HEK293 (cell line): ENCODE data around the gene SEMA4F.

Experiments
- CTCF ChIA-PET: fragments of 350-600 bp; formaldehyde crosslinking; extraction: SDS; loops from one replicate; lab custom pipeline; 2021; ENCODE audit warnings: antibody characterized with exemption; lab: Yijun Ruan, JAX
- POLR2A ChIA-PET: fragments of 300-600 bp; formaldehyde crosslinking; extraction: SDS; loops from one replicate; lab custom pipeline; 2020; ENCODE audit warnings: antibody characterized with exemption, inconsistent platforms; lab: Yijun Ruan, JAX
- H3K27ac ChIP-seq: fragments of 200-500 bp; sonication (Bioruptor generic); 2 replicates; pipeline ENCODE4 v1.5.1; 2014; ENCODE audit warnings: low read depth, low read length, control low read depth, inconsistent platforms; ENCODE audit errors: extremely low read depth
- H3K36me3 ChIP-seq, 2 experiments: fragments of 200-500 bp in 1 of 2; sonication (Bioruptor generic) in 1 of 2; 1 replicate in 1 of 2; 2 replicates in 1 of 2; pipeline ENCODE4 v1.5.1; 2014 to 2017; ENCODE audit warnings: inconsistent platforms in 2 of 2, low read length in 2 of 2; ENCODE audit not compliant: control insufficient read depth in 2 of 2, insufficient read depth in 1 of 2
- H3K4me1 ChIP-seq: fragments of 200-500 bp; sonication (Bioruptor generic); 2 replicates; pipeline ENCODE4 v1.5.1; 2014; ENCODE audit warnings: mild to moderate bottlenecking, low read length, inconsistent platforms; ENCODE audit not compliant: control insufficient read depth, insufficient read depth
- H3K4me3 ChIP-seq: 2 replicates; pipeline ENCODE4 v1.5.1; 2011; ENCODE audit warnings: low read depth, mild to moderate bottlenecking, control low read depth, low read length, moderate library complexity
- H3K9me3 ChIP-seq: fragments of 200-500 bp; sonication (Bioruptor generic); 2 replicates; pipeline ENCODE4 v1.5.1; 2014; ENCODE audit warnings: low read depth, low read length, inconsistent platforms; ENCODE audit not compliant: control insufficient read depth, insufficient read depth
- GLIS1 ChIP-seq: fragments of 450-650 bp; formaldehyde crosslinking; IDR thresholded peaks from 2 replicates; pipeline ENCODE4 v1.5.1; 2016; ENCODE audit warnings: missing biosample characterization, missing genetic modification characterization
- KLF1 ChIP-seq: fragments of 450-650 bp; formaldehyde crosslinking; IDR thresholded peaks from 2 replicates; pipeline ENCODE4 v1.5.1; 2016; ENCODE audit warnings: missing biosample characterization, missing genetic modification characterization
- ZBTB8A ChIP-seq: fragments of 450-650 bp; formaldehyde crosslinking; IDR thresholded peaks from 2 replicates; pipeline ENCODE4 v1.5.1; 2016; ENCODE audit warnings: missing biosample characterization, missing genetic modification characterization
- ZFP3 ChIP-seq: fragments of 450-650 bp; formaldehyde crosslinking; IDR thresholded peaks from 2 replicates; pipeline ENCODE4 v1.5.1; 2016; ENCODE audit warnings: low read depth, missing biosample characterization, missing genetic modification characterization
- ZNF561 ChIP-seq: fragments of 450-650 bp; IDR thresholded peaks from 2 replicates; pipeline ENCODE4 v1.5.1; 2018; ENCODE audit warnings: missing biosample characterization, missing genetic modification characterization, borderline replicate concordance
- ZNF571 ChIP-seq: fragments of 450-650 bp; formaldehyde crosslinking; IDR thresholded peaks from 2 replicates; pipeline ENCODE4 v1.5.0; 2017; ENCODE audit warnings: missing biosample characterization, missing genetic modification characterization
- ZNF596 ChIP-seq: fragments of 450-650 bp; IDR thresholded peaks from 2 replicates; pipeline ENCODE4 v1.5.0; 2018; ENCODE audit warnings: missing biosample characterization, mild to moderate bottlenecking, missing genetic modification characterization, moderate library complexity
- ZNF626 ChIP-seq: fragments of 450-650 bp; sonication (Bioruptor Pico); formaldehyde crosslinking; IDR thresholded peaks from 2 replicates; pipeline ENCODE4 v1.5.1; 2018; ENCODE audit warnings: missing biosample characterization, missing genetic modification characterization, inconsistent platforms
- ZNF76 ChIP-seq: fragments of 450-650 bp; formaldehyde crosslinking; IDR thresholded peaks from 2 replicates; pipeline ENCODE4; 2016; ENCODE audit warnings: low read depth, missing biosample characterization, missing genetic modification characterization, borderline replicate concordance
- ZNF785 ChIP-seq: fragments of 450-650 bp; formaldehyde crosslinking; IDR thresholded peaks from 2 replicates; pipeline ENCODE4 v1.5.1; 2016; ENCODE audit warnings: missing biosample characterization, missing genetic modification characterization
- TF ChIP-seq, protein P1 (sequence below): fragments of 450-650 bp; formaldehyde crosslinking; IDR thresholded peaks from 2 replicates; pipeline ENCODE4 v1.5.1; 2016; ENCODE audit warnings: missing biosample characterization, missing genetic modification characterization
- TF ChIP-seq, protein P2 (sequence below): fragments of 450-650 bp; formaldehyde crosslinking; IDR thresholded peaks from 2 replicates; pipeline ENCODE4 v1.5.1; 2016; ENCODE audit warnings: missing biosample characterization, missing genetic modification characterization
- TF ChIP-seq, protein P3 (sequence below): fragments of 450-650 bp; formaldehyde crosslinking; IDR thresholded peaks from 2 replicates; pipeline ENCODE4 v1.5.1; 2016; ENCODE audit warnings: missing biosample characterization, missing genetic modification characterization
- TF ChIP-seq, protein P4 (sequence below): fragments of 450-650 bp; formaldehyde crosslinking; IDR thresholded peaks from 2 replicates; pipeline ENCODE4 v1.5.1; 2016; ENCODE audit warnings: missing biosample characterization, missing genetic modification characterization, borderline replicate concordance
- TF ChIP-seq, protein P5 (sequence below): fragments of 450-650 bp; formaldehyde crosslinking; IDR thresholded peaks from 2 replicates; pipeline ENCODE4 v1.5.1; 2017; ENCODE audit warnings: missing biosample characterization, missing genetic modification characterization

Gene SEMA4F

DNA sequence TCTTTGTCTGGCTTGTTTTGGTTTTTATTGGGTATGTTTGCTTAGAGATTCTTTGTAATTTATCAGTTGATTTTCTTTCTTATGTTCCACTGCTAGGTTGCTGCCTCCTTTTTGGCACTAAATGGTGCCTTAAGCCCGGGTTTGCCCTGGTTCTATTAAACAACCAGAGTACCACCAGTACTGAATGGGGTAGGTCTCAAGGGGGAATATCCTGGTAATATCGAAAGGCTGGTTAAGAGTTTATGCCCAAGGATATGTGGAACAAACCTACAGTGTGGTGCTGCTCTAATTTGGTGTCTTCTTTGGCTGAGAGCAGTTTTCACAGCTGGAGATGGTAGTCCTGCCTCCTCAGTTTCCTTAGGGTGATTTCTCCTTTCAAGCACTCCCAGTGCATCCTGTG is 76.5 kb downstream of the SEMA4F start:
- Histone ChIP-seq H3K27ac (no peak overlapping the region), H3K9me3 (no peaks in the 10 kb centered on the region), H3K4me1 (no peaks in the 10 kb centered on the region), H3K4me3 (no peak overlapping the region), H3K36me3 (no peaks in the 10 kb centered on the region)
- ChIA-PET POLR2A (no interaction called here), CTCF (no interaction called here)
- TF ChIP-seq ZNF561 (tag by site-specific recombination) (no peak), GLIS1 (tag by site-specific recombination) (no peak), ZNF571 (tag by site-specific recombination) (no peak), ZBTB8A (tag by site-specific recombination) (no peak), ZFP3 (no peak), KLF1 (tag by site-specific recombination) (no peak), ZNF626 (tag by site-specific recombination) (no peak), ZNF596 (tag by site-specific recombination) (no peak), ZNF785 (tag by site-specific recombination) (no peak), ZNF76 (tag by site-specific recombination) (no peak)
- TF ChIP-seq, protein P1, sequence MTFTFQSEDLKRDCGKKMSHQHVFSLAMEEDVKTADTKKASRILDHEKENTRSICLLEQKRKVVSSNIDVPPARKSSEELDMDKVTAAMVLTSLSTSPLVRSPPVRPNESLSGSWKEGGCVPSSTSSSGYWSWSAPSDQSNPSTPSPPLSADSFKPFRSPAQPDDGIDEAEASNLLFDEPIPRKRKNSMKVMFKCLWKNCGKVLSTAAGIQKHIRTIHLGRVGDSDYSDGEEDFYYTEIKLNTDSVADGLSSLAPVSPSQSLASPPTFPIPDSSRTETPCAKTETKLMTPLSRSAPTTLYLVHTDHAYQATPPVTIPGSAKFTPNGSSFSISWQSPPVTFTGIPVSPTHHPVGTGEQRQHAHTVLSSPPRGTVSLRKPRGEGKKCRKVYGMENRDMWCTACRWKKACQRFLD (tag by site-specific recombination) = no peak
- TF ChIP-seq, protein P2, sequence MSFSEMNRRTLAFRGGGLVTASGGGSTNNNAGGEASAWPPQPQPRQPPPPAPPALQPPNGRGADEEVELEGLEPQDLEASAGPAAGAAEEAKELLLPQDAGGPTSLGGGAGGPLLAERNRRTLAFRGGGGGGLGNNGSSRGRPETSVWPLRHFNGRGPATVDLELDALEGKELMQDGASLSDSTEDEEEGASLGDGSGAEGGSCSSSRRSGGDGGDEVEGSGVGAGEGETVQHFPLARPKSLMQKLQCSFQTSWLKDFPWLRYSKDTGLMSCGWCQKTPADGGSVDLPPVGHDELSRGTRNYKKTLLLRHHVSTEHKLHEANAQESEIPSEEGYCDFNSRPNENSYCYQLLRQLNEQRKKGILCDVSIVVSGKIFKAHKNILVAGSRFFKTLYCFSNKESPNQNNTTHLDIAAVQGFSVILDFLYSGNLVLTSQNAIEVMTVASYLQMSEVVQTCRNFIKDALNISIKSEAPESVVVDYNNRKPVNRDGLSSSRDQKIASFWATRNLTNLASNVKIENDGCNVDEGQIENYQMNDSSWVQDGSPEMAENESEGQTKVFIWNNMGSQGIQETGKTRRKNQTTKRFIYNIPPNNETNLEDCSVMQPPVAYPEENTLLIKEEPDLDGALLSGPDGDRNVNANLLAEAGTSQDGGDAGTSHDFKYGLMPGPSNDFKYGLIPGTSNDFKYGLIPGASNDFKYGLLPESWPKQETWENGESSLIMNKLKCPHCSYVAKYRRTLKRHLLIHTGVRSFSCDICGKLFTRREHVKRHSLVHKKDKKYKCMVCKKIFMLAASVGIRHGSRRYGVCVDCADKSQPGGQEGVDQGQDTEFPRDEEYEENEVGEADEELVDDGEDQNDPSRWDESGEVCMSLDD (tag by site-specific recombination) = no peak
- TF ChIP-seq, protein P3, sequence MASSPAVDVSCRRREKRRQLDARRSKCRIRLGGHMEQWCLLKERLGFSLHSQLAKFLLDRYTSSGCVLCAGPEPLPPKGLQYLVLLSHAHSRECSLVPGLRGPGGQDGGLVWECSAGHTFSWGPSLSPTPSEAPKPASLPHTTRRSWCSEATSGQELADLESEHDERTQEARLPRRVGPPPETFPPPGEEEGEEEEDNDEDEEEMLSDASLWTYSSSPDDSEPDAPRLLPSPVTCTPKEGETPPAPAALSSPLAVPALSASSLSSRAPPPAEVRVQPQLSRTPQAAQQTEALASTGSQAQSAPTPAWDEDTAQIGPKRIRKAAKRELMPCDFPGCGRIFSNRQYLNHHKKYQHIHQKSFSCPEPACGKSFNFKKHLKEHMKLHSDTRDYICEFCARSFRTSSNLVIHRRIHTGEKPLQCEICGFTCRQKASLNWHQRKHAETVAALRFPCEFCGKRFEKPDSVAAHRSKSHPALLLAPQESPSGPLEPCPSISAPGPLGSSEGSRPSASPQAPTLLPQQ (tag by site-specific recombination) = no peak
- TF ChIP-seq, protein P4, sequence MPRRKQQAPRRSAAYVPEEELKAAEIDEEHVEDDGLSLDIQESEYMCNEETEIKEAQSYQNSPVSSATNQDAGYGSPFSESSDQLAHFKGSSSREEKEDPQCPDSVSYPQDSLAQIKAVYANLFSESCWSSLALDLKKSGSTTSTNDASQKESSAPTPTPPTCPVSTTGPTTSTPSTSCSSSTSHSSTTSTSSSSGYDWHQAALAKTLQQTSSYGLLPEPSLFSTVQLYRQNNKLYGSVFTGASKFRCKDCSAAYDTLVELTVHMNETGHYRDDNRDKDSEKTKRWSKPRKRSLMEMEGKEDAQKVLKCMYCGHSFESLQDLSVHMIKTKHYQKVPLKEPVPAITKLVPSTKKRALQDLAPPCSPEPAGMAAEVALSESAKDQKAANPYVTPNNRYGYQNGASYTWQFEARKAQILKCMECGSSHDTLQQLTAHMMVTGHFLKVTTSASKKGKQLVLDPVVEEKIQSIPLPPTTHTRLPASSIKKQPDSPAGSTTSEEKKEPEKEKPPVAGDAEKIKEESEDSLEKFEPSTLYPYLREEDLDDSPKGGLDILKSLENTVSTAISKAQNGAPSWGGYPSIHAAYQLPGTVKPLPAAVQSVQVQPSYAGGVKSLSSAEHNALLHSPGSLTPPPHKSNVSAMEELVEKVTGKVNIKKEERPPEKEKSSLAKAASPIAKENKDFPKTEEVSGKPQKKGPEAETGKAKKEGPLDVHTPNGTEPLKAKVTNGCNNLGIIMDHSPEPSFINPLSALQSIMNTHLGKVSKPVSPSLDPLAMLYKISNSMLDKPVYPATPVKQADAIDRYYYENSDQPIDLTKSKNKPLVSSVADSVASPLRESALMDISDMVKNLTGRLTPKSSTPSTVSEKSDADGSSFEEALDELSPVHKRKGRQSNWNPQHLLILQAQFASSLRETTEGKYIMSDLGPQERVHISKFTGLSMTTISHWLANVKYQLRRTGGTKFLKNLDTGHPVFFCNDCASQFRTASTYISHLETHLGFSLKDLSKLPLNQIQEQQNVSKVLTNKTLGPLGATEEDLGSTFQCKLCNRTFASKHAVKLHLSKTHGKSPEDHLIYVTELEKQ (tag by site-specific recombination) = no peak
- TF ChIP-seq, protein P5, sequence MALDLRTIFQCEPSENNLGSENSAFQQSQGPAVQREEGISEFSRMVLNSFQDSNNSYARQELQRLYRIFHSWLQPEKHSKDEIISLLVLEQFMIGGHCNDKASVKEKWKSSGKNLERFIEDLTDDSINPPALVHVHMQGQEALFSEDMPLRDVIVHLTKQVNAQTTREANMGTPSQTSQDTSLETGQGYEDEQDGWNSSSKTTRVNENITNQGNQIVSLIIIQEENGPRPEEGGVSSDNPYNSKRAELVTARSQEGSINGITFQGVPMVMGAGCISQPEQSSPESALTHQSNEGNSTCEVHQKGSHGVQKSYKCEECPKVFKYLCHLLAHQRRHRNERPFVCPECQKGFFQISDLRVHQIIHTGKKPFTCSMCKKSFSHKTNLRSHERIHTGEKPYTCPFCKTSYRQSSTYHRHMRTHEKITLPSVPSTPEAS (tag by site-specific recombination) = no peak
